GM19468 (cell line): Measurements from ENCODE around the gene NRN1L.
A peak's percentile ranks its signal among the peaks of the same experiment; 100 is the strongest.

ENCODE experiments used
- ATAC-seq: cut with Tn5 transposase; IDR thresholded peaks from one replicate; pipeline ENCODE4 v1.9.1; 2021; ENCODE audit warnings: mild to moderate bottlenecking, moderate library complexity, moderate number of reproducible peaks; ENCODE audit not compliant: unreplicated experiment; ENCODE audit errors: extremely low read depth

NRN1L gene

DNA sequence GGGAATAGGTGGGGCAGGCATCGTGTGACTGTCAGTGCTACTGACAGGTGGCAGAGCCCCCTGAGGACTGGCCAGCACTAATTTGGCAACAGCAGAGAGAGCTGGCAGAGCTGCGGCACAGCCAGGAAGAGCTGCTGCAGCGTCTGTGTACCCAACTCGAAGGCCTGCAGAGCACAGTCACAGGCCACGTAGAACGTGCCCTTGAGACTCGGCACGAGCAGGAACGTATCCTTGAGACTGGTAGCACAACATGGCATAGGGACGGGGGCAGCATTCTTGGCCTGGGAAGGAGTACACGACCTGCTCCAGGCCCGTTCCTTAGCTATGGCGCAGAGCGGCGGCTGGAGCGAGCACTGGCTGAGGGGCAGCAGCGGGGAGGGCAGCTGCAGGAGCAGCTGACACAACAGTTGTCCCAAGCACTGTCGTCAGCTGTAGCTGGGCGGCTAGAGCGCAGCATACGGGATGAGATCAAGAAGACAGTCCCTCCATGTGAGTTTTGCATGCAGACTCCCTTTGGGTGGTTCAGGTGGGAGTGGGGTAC lies 3.0 kb upstream of the NRN1L start:
- ATAC-seq = no peak

DNA sequence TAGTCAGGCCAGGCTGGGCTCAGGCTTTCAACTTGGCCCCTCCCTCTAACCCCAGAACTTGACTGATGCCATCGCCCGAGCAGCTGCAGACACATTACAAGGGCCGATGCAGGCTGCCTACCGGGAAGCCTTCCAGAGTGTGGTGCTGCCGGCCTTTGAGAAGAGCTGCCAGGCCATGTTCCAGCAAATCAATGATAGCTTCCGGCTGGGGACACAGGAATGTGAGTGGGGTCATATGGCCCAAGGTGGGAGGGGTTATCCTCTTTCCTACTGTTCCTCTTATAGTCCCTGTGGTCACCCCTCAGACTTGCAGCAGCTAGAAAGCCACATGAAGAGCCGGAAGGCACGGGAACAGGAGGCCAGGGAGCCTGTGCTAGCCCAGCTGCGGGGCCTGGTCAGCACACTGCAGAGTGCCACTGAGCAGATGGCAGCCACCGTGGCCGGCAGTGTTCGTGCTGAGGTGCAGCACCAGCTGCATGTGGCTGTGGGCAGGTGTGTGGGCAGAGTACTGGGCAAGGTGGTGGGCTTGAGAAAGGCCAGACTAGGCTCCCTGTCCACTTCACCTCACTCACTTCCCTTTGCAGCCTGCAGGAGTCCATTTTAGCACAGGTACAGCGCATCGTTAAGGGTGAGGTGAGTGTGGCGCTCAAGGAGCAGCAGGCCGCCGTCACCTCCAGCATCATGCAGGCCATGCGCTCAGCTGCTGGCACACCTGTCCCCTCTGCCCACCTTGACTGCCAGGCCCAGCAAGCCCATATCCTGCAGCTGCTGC lies 2.1 kb upstream of the NRN1L start:
- ATAC-seq = no peak

DNA sequence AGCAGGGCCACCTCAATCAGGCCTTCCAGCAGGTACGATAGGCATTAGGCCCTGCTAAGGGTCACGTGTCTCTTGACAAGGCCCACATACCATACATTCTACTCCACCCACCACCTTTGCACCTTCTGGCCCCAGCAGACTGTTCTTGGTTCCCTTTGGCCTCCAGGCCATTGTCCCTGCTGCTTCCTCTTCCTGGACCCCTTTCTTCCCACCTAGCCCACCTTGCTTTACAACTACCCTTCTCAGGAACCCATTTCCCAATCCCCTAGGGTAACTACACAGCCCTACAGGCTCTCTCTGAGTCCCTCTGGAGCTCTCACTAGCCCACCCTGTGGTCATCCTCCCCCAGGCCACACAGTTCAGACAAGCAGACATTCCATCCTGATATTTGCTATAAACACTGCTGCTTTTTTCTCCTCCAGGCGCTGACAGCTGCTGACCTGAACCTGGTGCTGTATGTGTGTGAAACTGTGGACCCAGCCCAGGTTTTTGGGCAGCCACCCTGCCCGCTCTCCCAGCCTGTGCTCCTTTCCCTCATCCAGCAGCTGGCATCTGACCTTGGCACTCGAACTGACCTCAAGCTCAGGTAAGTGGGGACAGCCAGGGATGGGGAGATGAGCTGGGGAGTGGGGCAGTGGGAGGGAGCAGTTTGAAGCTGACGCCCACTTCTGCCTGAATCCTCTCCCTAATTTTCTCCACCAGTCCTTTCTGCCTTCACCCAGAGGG lies 1.4 kb upstream of the NRN1L start:
- ATAC-seq = no peak

DNA sequence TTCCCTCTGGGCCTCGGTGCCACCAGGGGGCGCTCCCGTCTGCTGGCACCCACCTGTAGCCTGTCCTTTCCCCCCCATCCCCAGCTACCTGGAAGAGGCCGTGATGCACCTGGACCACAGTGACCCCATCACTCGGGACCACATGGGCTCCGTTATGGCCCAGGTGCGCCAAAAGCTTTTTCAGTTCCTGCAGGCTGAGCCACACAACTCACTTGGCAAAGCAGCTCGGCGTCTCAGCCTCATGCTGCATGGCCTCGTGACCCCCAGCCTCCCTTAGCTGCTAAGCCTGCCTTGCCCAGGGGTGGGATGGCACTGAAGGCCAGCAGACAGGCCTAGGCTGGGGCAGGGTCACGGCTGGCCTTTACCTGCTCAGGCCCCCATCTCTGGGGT lies 818 bp upstream of the NRN1L start:
- ATAC-seq = no peak

DNA sequence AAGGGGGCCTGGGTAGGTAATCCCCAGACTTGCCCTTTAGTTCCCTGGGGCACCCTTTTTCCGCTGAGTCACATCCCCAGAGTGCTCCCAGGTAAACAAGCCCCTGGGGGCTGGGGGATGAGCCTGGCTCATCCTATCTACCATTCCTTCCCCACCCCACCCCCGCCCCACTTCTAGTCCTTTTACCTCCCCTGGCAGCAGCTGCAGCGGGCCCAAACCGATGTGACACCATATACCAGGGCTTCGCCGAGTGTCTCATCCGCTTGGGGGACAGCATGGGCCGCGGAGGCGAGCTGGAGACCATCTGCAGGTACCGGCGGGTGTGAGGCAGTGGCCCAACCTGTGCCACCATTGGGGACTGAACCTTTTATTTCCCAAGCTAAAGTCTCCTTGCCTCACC lies 860 bp downstream of the NRN1L start:
- no peak for ATAC-seq

DNA sequence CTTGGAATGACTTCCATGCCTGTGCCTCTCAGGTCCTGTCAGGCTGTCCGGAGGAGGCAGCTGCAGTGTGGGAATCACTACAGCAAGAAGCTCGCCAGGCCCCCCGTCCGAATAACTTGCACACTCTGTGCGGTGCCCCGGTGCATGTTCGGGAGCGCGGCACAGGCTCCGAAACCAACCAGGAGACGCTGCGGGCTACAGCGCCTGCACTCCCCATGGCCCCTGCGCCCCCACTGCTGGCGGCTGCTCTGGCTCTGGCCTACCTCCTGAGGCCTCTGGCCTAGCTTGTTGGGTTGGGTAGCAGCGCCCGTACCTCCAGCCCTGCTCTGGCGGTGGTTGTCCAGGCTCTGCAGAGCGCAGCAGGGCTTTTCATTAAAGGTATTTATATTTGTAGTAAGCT lies 1.3 kb downstream of the NRN1L start:
- ATAC-seq = no peak

DNA sequence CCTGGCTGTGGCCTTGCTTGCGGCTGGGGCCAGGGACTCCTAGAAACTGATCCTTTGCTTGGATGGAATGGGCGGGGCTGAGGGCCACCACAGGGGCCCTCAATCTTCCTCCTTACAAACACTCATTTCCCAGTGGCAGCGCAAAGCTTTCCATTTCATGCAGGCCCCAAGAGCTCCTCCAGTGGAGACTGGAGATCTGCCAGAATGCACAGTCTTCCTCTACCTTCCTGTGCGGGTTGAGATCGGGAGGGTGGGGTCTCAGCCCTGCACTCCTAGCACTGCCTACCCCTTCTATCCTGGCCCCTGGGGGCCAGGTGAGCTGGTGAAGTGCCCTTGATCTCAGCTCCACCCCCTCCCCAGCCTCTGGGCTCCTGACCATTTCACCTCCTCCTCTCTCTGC lies 1.7 kb downstream of the NRN1L start:
- ATAC-seq = no peak

DNA sequence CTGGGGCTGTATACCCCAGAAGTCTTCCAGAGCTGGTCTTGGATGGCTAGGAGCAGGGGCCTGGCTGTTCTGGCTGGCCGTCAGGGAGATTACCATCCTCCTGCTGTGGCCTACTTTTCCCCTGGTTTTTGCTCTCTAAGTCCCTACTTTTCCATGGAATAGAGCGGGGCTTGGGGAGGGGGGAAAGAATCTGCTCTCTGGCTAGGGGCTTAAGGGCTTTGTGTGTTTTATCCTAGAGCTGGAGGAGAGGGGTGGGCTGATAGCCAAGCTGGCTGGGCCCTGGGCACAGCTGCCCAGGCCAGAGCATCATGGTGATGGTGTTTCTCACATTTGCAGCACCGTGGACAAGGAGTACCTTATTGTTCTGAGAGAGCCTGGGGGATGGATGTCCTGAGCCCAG lies 3.6 kb downstream of the NRN1L start:
- no peak for ATAC-seq

DNA sequence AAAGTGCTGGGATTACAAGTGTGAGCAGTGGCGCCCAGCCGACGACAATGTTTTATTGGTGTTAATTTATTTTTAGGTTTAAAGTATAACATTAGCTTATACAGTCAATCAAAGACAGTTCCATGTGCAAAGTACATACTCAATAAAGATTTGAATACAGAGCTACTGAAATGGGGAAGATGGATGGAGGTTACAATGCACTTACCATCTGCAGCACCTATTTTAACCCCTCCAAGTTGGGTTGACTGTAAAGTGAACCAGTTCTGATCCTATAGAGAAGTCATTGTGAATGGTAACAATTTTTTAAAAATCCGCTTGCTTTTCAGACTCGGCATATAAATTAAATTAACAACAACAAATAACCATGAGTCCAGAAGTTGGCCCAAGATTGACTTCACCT lies 7.7 kb downstream of the NRN1L start:
- no peak for ATAC-seq

DNA sequence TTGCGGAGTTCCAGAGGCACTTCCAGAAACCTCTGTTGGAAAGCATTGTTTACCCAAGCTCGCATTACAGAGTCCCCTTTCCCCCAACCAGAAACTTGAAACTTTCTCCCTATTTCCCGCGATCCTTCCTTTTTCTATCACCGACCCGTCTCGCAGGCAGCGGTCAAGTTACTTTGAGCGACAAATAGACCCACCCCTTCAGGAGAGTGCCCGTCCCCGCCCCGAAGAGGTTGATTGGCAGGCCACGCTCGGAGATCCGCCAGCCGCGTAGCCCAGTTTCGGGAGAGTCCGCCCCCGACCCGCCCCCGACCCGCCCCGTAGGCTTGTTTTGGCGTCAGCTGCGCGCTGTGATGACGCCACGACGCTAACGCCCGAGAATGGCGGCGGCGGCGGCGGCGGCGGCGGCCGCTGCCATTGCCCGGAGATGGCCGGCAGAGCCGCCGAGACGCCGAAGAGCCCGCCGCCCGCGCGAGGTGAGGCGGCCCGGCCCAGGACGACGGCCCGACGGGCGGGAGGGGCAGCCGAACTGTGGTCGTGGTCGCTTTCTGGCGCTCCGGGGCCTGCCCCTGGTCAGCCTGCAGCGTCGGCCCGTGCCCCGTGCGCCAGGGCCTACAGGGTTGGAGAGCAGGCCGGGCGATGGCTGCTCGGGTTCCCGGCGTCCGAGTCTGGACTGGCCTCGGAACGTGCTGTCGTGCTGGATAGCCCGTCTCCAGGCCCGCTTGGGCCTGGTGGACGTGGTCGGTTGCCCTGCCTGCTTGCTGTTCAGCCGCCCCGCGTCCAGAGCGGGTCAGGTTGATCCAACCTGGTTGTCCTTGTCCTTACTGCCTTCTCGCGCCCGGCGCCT lies 8.4 kb downstream of the NRN1L start, which contains the start of gene PSKH1:
PSKH1 (plus strand) TSS at position 356 of the 844 bp plus-strand sequence. CDS start 15,496 bp downstream, outside the sequence.
- peak; percentile 60 for ATAC-seq

DNA sequence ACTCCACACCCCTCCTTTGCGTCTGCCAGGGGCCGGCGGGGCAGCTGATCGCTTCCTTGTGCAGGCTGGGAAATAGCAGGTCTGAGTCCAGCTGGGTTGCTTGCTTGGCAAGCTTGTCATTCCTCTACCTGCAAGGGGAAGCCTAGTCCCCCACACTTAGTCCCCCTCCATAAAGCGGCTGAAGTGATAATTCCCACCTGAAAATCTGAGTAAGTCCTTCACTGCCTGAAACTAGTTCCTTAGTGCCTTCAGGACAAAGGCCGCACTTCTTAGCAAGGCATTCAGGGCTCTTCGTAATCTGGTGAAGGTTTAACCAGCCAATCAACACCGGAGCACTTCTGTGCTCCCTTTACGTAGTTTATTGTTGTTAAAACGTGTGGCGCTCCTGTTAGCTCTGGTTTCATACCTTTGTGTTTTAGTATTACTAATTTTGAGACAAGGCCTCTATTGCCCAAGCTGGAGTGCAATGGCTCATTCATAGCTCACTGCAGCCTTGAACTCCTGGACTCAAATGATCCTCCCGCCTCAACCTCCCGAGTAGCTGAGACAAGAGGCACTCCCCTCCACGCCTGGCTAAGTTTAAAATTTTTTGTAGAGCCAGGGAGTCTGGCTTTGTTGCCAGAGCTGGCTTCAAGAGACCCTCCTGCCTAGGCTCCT lies 9.2 kb downstream of the NRN1L start:
- no peak for ATAC-seq

DNA sequence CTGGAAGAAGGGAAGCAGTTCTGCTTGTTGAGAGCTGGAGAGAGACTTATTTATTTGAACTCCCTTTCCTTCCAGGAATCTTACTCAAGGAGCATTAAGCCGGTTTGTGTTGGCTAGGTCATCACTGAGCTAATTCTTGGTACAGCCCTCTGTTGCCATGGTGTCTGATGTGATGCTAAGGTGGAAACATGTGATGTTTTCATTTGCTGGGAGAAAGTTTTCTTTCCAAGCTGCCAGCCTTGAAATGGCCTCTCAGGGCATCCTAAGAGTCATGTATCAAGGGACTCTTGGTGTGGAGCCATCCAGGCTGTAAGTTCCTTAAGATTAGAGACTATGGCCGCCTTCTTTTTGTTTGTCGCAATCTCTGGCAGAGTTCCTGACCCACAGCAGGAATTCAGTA lies 12.5 kb downstream of the NRN1L start:
- ATAC-seq = no peak

DNA sequence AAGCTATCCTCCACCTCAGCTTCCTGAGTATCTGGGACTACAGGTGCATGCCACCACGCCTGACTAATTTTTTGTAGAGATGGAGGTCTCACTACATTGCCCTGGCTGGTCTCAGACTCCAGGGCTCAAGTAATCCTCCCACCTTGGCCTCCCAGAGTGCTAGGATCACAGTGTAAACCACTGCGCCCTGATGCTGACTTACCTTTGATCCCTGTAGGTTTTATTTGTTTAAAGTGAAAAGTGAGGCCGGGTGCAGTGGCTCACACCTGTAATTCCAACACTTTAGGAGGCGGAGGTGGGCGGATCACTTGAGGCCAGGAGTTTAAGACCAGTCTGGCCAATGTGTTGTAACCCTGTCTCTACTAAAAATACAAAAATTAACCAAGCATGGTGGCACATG lies 17.0 kb downstream of the NRN1L start:
- ATAC-seq = no peak

DNA sequence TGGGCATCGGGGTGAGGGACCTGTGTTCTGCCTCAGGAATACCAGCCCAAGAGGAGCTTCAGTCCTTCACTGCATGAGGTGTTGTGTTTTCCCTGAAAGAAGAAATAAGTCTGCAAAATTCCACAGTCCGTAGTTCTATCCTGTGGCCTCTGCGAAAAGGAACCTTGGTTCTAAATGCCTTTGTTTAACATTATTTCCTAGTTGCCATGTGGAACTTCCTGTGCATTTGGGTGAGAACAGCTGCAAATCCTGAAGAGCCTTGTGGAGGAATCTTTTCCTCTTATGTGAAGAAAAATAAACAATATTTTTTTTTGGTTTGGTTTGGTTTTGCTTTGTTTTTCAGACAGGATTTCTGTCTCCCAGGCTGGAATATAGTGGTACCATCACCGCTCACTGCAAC lies 18.1 kb downstream of the NRN1L start:
- no peak for ATAC-seq

DNA sequence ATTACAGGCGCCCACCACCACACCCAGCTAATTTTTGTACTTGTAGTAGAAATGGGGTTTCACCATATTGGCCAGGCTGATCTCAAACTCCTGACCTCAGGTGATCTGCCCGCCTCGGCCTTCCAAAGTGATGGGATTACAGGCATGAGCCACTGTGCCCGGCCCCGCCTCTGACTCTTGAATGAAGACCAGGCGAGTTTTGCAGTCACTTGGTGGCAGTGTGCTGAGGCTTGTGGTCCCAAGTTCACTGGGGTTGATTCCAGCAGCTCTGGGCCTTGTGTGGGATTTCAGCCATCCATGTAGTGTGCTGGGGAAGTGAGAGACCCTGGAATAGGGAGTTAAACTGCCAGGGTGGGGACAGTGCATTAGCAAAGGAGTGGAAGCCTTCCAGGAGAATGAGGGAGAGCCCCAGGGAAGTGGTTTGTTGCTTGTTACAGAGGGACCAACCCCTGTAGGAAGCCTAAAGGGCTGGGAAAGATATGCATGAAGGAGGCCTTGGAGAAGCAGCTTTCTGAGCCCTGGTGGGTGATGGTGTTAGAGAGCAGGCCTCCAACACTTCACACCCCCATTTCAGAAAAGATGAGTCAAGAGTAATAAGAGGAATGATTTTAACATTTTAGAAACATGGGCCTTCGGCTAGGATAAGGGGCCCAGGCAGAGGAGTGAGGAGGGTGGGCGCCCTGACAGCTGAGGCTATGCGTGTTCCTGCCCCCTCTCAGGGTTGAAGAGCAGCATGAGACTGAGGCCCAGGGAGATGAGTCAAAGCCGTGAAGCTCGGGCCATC lies 22.9 kb downstream of the NRN1L start:
- ATAC-seq = no peak

DNA sequence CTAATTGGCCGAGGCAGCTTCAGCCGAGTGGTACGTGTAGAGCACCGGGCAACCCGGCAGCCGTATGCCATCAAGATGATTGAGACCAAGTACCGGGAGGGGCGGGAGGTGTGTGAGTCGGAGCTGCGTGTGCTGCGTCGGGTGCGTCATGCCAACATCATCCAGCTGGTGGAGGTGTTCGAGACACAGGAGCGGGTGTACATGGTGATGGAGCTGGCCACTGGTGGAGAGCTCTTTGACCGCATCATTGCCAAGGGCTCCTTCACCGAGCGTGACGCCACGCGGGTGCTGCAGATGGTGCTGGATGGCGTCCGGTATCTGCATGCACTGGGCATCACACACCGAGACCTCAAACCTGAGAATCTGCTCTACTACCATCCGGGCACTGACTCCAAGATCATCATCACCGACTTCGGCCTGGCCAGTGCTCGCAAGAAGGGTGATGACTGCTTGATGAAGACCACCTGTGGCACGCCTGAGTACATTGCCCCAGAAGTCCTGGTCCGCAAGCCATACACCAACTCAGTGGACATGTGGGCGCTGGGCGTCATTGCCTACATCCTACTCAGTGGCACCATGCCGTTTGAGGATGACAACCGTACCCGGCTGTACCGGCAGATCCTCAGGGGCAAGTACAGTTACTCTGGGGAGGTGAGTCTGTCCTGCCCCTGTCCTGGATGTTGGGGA lies 24.5 kb downstream of the NRN1L start:
- ATAC-seq = no peak

DNA sequence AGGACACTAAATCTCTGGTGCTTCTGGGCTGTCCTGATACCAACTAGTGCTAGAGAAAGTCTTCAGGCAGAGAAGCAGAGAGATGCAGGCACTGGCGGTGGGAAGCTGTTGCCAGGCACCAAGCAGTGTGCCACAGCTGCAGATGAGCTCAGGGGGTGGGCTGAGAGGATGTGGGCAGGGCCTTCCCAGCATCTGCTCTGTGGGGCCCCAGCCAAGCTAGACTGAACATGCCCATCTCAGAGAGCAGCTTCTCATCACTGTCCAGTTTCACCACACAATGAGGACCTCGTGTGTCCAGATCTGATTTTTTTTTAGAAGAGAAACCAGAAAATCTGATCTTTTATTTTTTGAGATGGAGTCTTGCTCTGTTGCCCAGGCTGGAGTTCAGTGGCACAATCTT lies 25.5 kb downstream of the NRN1L start:
- no peak for ATAC-seq

DNA sequence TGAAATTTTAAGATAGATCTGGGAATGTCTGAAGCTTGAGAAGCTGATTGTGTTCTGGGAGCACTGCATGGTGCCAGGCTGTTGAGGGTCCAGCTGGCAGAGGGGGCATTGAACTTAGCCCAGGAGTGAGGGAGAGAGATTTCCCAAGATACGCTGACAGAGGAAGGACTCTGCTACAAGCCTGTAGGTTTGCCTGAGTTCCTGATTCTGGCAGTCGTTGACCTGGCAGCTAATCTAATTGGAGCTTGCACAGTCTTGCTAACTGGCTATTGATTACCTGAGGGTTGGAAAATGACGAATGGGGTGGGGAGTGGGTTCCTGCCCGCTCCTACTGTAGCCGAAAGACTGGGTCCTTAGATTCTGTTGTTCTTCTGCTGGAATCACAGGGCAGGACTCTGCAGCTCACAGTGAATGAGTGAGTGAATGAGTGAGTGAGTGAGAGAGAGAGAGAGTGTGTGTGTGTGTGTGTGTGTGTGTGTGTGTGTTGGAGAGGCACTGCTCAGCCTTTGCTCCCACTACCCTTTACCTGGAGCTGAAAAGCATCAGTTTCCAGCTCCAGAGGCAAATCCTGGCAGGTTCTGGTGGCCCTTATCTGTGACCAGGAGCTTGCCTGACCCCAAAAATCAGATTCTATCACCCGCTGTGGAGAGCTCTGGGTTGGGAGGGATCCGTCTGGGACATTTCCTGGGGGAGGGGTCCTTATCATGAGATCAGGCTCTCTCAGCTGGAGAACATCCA lies 30.2 kb downstream of the NRN1L start:
- no peak for ATAC-seq
